GM18526 (cell line): Measurements from ENCODE around the gene ZNF691.

ENCODE experiments used
- POLR2A ChIP-seq: IDR thresholded peaks from 3 replicates; pipeline ENCODE4 v1.6.1; 2011; ENCODE audit not compliant: insufficient read length; ENCODE audit errors: extremely low read depth

ZNF691 gene

DNA sequence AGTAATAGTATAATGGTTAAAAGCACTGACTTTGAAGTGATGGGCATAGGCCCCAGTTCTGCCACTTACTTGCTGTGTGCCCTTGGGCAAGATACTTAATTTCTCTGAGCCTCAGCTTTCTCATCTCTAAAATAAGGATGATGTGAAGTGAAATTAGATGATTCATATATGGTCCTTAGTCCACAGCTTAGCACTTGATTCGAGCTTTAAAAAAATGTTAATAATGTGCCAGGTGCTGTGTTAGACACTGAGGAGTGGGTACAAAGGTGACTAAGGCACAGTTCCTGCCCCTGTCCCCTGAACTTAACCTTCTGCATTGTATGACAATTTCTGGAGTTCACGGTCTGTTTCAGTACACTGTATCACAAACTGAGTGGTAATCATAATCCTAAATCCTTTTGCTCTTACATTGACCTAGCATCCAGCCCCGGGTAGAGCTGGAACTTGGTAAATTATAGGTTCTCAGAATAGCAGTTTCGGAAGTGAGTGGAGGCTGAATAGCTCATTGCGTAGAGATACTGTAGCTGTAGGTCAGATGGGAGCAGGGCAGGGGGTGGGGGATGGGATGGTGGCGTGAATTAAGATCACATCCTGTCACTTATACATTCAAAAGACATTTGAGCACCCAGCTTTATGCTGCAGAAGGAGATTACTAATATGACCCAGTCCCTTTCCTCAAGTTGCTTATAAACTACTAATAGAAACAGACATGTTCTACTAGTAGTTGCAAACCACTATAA lies 1.5 kb downstream of the ZNF691 start:
- no peak for TF ChIP-seq POLR2A

DNA sequence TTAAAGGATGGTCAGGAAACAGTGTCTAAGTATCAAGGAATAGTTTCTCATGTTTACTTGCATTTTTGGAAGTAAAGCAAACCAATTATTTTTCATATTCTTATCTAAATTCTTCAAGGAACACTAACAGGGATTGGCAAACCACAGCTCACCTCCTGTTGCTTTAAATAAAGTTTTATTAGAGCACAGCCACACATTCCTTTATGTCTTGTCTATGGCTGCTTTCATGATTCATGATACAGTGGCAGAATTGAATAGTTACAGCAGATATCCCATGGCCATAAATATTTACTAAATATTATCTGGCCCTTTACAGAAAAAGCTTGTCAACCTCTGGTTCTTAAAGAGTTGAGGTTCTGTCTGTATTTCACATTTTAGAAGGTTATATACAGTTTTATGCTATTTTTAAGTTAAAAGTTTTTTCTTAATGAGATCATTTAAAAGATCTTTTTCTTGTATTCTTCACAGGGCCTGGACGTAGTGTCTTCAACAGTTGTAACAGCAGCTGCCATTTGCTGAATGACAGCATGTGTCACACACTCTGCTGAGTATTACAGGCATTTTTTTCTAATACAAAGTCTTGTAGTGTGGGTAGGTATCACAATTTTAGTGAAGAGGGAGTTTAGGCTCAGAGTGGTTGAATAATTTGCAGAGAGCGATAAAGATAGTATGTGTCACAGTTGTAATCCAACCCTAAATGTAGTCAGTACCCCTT lies 2.6 kb downstream of the ZNF691 start:
- no peak for TF ChIP-seq POLR2A

DNA sequence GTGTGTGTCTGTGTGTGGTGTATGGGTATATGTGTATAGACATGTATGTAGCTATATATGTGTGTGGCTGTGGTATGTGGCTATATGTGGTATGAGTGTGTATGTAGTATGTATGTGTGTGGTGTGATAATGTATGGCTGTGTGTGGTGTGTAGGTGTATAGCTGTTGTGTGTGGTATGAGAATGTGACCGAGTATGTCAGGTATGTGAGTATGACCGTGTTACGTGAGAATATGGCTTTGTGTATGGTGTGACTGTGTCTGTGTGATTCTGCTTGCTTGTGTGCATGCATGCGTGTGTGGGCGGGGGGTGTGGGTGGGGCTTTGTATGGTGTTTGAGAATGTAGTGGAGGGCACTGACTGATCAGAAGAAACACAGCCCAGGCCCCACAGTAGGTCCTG lies 3.5 kb downstream of the ZNF691 start:
- no peak for TF ChIP-seq POLR2A

DNA sequence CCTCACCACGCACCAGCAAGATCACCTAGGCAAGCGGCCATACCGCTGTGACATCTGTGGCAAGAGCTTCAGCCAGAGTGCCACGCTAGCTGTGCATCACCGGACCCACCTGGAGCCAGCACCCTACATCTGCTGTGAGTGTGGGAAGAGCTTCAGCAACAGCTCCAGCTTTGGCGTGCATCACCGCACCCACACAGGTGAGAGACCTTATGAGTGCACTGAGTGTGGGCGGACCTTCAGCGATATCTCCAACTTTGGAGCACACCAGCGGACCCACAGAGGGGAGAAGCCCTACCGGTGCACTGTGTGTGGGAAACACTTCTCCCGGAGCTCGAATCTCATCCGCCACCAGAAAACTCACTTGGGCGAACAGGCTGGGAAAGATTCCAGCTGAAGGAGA lies 5.0 kb downstream of the ZNF691 start:
- no peak for TF ChIP-seq POLR2A

DNA sequence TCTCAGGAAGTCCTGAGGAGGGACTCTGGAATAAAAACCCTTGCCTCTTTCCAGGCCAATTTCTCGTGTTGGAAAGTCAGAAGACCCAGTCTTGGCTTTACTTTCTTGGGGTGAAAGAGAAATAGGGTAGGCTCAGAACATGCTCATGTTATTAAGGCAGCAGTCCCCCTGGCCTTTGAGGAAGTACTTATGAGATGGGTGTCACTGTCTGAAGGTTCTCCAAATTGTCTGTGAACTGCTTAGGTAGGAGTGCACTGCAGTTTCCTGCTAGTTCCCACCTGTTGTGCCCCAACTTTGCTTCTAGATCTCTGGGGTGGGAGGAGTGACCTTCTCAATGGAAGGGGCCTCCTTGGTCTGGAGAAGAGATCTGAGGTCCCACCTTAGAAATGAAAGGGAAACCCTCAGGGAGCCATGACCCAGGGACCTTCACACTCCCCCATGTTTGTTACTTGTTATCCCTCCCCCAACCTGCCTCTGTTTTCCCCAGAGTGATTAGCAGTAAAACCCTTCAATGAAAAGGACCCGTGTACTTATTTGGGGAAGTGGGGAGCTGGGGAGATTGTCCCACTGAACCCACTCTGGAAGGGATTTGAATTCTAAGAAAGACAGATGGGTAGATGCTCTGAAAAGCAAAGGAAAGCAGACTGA lies 5.7 kb downstream of the ZNF691 start:
- TF ChIP-seq POLR2A: no peak

DNA sequence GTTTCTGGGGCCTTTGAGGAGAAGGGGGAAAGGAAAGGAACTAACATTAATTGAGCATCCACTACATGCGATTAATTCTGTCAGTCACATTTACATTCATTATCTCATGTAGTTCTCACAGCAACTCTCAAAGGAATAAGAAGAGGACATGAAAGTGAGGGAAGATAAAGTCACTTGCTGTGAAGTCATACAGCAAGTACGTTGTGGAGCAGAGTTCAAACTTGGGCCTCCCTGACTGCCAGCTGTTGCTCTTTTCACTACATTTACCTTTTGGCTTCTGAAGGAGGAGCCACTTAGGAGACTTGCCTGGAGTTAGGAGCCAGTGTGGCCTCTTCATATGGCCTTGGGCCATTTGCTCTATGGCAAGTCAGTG lies 6.2 kb downstream of the ZNF691 start:
- TF ChIP-seq POLR2A: no peak

DNA sequence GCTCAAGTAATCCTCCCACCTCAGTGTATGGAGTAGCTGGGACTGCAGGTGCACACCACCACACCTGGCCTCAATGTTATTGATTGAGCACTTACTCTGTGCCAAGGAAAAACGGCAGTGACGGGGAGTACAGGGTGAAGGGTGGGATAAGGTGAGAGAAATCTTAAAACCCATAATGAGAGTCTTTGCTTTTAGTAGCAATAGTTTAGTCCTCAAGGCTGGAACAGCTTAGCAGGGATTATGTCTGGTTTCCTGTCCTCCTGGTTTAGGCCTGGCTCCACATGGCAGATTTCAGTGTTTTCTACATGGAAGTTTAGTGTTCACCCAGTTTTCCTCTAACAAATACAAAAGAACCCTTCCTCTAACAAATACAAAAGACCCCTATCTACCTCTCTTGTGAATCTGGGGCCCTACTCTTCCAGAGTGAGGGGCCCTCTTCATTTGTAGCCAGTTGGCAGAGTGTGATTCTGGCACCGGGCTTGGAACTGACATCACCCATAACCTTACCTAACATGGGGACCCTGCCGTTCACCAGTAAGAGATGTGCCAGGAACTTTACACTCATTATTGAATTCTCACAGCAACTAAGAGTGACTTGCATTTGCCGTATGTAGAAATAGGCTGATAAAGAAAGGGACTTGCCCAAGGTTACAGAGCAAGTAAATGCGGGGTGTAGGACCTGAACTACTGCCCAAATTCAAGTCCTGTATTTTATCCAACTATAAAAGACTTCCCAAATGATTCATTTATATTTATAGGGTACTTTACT lies 6.9 kb downstream of the ZNF691 start:
- no peak for TF ChIP-seq POLR2A

DNA sequence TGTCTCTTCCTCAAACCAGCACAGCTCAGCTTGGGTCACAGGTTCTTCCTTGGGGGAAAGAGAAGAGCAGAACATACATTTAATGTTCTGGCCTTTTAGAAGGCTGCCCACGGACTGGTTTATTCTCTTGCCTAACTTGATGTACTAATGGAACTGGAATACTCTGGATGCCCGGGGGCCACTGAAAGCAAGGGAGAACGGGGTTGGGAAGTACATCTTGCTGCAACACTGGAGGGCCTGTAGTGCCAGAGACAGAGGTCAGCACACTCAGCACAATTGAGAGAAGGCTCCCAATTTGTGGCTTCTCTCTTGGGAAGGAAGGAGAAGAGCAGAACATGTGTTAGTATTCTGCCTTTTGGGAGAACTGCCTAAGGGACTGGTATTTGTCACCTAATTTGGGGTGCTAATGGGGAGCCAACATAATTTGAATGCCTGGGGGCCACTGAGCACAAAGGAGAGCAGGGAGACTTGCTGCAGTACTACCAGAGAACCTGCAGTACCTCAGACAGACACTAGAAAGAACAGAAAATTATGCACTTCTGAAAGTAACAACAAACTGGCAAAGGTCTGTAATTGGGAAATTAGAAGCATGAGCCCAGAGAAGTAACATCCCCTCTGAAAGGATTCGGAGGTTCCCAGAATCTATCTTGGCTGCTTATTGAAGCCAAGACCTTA lies 14.1 kb downstream of the ZNF691 start:
- no peak for TF ChIP-seq POLR2A

DNA sequence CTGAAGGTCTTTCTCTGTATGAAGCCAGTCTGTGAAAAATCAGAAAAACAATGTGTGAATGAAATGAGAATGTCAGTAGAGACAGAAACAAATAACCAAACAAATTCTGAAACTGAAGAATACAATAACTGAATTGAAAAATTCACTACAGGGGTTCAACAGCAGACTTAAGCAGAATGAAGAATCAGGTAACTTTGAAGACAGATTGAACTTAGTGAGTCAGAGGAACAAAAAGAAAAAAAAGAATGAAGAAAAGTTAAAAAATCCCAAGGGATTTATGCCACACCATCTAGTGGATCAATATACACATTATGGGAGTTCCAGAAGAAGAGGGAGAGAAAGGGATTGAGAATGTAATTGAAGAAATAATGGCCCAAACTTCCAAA lies 14.6 kb downstream of the ZNF691 start:
- no peak for TF ChIP-seq POLR2A

DNA sequence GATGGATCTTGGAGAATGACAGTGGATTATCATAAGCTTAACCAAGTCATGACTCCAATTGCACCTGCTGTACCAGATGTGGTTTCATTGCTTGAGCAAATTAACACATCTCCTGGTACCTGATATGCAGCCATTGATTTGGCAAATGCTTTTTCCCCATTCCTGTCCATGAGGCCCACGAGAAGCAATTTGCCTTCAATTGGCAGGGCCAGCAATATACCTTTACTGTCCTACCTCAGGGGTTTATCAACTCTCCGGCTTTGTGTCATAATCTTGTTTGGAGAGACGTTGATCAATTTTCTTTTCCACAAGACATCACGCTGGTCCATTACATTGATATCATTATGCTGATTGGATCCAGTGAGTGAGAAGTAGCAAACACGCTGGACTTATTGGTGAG lies 20.1 kb downstream of the ZNF691 start:
- no peak for TF ChIP-seq POLR2A

DNA sequence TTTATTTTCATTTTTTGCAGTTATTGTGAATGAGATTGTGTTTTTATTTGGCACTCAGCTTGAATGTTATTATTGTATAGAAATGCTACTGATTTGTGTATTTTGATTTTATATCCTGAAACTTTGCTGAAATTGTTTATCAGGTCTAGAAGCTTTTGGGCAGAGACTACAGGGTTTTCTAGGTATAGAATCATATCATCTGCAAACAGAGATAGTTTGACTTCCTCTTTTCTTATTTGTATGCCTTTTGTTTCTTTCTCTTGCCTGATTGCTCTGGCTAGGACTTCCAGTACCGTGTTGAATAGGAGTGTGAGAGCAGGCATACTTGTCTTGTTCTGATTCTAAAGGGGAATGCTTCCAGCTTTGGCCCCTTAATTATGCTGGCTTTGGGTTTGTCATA lies 27.3 kb downstream of the ZNF691 start:
- TF ChIP-seq POLR2A: no peak

DNA sequence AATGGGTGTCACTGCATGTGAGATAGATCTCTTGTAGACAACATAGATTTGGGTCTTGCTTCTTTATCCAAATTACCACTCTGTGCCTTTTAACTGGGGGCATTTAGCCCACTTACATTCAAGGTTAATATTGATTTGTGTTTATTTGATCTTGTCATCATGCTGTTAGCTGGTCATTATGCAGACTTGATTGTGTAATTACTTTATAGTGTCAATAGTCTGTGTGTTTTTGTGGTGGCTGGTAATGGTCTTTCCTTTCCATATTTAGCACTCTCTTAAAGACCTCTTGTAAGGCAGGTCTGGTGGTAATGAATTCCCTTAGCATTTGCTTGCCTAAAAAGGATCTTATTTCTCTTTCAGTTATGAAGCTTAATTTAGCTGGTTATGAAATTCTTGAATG lies 29.6 kb downstream of the ZNF691 start:
- TF ChIP-seq POLR2A: no peak

DNA sequence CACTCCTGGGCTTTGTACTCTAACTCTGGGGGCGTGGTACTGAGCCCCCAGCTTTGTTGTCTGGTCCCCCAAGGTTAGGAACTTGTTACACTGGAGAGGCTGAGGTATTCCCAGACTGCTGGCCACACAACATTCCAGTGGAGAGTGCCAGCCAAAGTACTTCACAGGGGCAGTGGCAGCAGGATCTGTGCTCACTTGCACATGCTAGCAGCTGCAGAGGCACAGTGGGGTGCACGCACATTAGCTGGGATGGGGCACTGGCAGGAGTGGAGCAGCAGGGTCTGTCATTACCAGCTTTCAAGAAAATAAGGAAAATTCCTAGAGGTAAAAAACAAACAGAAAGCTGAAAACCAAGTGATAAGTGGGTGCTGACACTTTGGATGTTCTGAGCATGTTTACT lies 31.0 kb downstream of the ZNF691 start:
- no peak for TF ChIP-seq POLR2A

DNA sequence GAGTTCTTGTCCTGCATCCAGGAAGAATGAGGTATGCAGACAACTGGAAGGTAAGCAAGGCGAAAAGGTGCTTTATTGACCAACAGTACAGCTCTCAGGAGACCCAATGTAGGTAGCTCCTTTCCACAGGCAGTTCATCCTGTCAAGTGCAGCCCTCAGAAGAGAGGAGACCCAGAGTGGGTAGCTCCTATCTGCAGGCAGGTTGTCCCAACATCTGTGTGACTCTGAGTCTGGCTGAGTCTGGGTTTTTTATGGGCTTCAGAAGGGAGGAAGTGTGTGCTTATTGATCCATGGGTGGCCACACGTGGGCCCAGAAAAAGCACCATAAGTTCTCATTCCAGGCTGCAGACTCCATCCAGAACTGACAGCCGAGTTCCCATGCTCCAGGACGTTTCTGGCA lies 34.0 kb downstream of the ZNF691 start:
- no peak for TF ChIP-seq POLR2A

DNA sequence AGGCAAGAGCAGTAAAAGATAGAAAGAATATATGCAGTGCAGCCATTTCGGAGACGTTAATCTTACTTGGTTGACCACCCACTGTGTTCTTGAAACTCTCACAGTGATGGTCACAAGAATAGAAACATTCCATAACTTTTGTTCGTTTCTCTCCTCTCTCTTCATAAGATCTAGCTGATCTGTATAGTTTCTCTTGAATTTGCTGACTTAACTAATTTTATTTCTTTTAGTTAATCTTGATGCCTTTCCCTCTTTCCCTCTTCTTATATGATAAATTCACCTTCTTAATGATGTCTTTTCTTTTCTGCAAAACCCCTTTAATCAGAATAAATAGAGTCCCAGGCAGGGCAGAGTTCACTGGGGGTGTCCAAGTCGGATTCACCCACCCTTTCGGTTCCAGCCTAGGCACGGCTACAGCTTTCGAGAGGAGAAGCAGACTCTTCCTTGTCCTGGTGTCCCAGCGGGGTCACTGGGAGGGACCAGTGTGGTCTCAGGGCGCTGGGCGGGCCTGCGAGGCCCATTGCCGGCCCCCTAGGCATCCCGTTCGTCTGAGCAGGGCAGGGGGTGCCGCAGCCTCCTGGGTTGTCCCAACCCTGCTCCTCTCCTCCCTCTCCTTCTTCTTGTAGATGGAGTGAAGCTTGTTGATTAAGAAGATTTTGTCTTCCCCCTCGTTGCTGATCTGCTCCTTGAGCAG lies 39.8 kb downstream of the ZNF691 start:
- no peak for TF ChIP-seq POLR2A

DNA sequence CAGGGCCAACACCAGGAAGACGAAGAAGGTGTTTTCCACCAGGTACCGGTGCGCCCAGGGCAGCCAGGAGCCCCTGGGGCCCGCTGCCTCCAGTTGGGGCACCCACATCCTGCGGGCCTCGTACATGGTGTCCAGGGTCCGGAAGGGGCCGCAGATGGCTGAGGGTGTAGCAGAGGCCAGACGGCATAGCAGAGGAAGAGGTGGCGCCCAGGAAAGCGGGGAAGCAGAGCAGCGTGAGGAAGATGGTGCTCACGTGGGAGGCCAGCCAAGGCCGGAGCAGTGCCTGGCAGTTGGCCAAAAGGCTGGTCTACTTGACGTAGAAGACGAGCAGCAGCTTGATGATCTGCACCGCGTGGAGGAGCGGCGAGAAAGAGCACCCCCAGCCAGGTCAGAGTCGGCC lies 40.4 kb downstream of the ZNF691 start:
- no peak for TF ChIP-seq POLR2A
